HepG2 (cell line): ENCODE measurements around the gene KRT79.

Source experiments
- ESRRA ChIP-seq: sonication (generic); formaldehyde crosslinking; IDR thresholded peaks from 2 replicates; pipeline ENCODE4 v1.5.1; 2020; ENCODE audit warnings: mild to moderate bottlenecking, low read depth, missing genetic modification reagents
- MAFF ChIP-seq: IDR thresholded peaks from 2 replicates; pipeline ENCODE4 v1.6.1; 2011; ENCODE audit warnings: low read depth, low read length, improper control_type of control experiment
- POLR2A ChIP-seq, 2 experiments: IDR thresholded peaks; 2 replicates each; pipeline ENCODE4 v1.6.1; 2011; ENCODE audit warnings: low read depth in 2 of 2, low read length in 2 of 2, mild to moderate bottlenecking in 1 of 2, moderate library complexity in 1 of 2; ENCODE audit not compliant: insufficient read depth in 1 of 2
- TCF12 ChIP-seq, 2 experiments: fragments of 450-650 bp in 1 of 2; sonication (generic) in 1 of 2; formaldehyde crosslinking in 1 of 2; IDR thresholded peaks; 2 replicates each; pipeline versions ENCODE4 v1.6.1 to v1.8.0; 2017 to 2022; ENCODE audit warnings: antibody characterized with exemption in 1 of 2, mild to moderate bottlenecking in 1 of 2, missing genetic modification reagents in 1 of 2, moderate library complexity in 1 of 2
- ZNF749 ChIP-seq: sonication (generic); formaldehyde crosslinking; IDR thresholded peaks from 2 replicates; pipeline ENCODE4 v1.8.0; 2022; ENCODE audit warnings: mild to moderate bottlenecking, missing genetic modification reagents, moderate library complexity, borderline replicate concordance

GRCh38 chr12:52860102-52860823 lies 26.2 kb upstream of the KRT79 start:
- TF ChIP-seq POLR2A (IDR thresholded peaks at IDR 0.05; ENCODE audit: insufficient read depth in 1 of 2, low read depth in 2 of 2, low read length in 2 of 2) (no peak), ESRRA (no peak), MAFF (no peak), TCF12 (IDR thresholded peaks at IDR 0.05) (no peak), TCF12 (CRISPR knock-in tag; IDR thresholded peaks at IDR 0.05) (no peak), ZNF749 (CRISPR knock-in tag) (no peak)
